ENCODE results near the gene PDPR. TPM values are rescaled to one million over a fixed set of nuclear protein-coding genes. Genes with fewer than 3 reads are reported as not detected.
"Not testable (repeated sequence)": the region's sequence is repeated elsewhere in the genome, so short reads cannot be mapped to it uniquely, and the experiment has no call there.

Gene PDPR
- total RNA-seq, 1 experiment from 2014 or later: 28.5 TPM

DNA sequence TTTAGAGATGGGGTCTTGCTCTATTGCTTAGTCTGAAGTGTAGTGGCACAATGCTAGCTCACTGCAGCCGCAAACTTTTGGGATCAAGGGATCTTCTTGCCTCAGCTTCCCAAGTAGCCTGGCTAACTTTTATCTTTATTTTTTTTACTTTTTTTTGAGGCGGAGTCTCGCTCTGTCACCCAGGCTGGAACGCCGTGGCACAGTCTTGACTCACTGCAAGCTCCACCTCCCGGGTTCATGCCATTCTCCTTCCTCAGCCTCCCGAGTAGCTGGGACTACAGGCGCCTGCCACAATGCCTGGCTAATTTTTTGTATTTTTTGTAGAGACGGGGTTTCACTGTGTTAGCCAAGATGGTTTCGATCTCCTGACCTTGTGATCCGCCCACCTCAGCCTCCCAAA, 12.1 kb downstream of the PDPR start:
- intact Hi-C loops (cut with micrococcal nuclease); BruUV-seq (replicated peaks); H4K20me1 ChIP-seq (ENCODE audit: insufficient read depth); H3K9me3 ChIP-seq (ENCODE audit: control insufficient read depth in 1 of 2, insufficient read depth in 1 of 2, low read depth in 1 of 2, low read length in 2 of 2); H2AFZ ChIP-seq (ENCODE audit: low read depth, low read length, poor library complexity, severe bottlenecking); ATAC-seq; H3K9me2 ChIP-seq (ENCODE audit: insufficient read depth); CTCF ChIA-PET; H3K4me2 ChIP-seq (ENCODE audit: low read length); POLR2A ChIA-PET; H3K4me3 ChIP-seq (replicated peaks in 1 of 2; ENCODE audit: low read depth in 1 of 2, low read length in 2 of 2); H3K79me2 ChIP-seq (ENCODE audit: insufficient read depth, low read length); H3K4me1 ChIP-seq (ENCODE audit: control insufficient read depth in 1 of 2, insufficient read depth in 2 of 2, low read length in 2 of 2); H3K27ac ChIP-seq (ENCODE audit: low read depth, low read length); DNase-seq (ENCODE audit: low read depth, low spot score); RAD21 ChIA-PET (ENCODE audit: low non-redundant PET in 1 of 2, low total read pairs in 2 of 2, uncharacterized antibody in 2 of 2, unreplicated experiment in 2 of 2); H3K27me3 ChIP-seq (ENCODE audit: insufficient read depth, low read length); H3K9ac ChIP-seq (ENCODE audit: low read length): not testable (repeated sequence)
- H3K36me3 ChIP-seq (ENCODE audit: control insufficient read depth in 1 of 2, insufficient read depth in 2 of 2, low read length in 2 of 2): peaks cover 7 to 14% of the 10 kb centered on the region in 2 experiments; a peak in 3 of 4 replicates

- H3K36me3 ChIP-seq (ENCODE audit: control insufficient read depth in 1 of 2, insufficient read depth in 2 of 2, low read length in 2 of 2): peaks cover 3 to 20% of the 10 kb centered on the region in 2 experiments; a peak in 3 of 4 replicates
- H3K4me3 ChIP-seq (replicated peaks in 1 of 2; ENCODE audit: low read depth in 1 of 2, low read length in 2 of 2); CTCF ChIA-PET; RAD21 ChIA-PET (ENCODE audit: low non-redundant PET in 1 of 2, low total read pairs in 2 of 2, uncharacterized antibody in 2 of 2, unreplicated experiment in 2 of 2); POLR2A ChIA-PET; H3K27ac ChIP-seq (ENCODE audit: low read depth, low read length); ATAC-seq; intact Hi-C loops (cut with micrococcal nuclease); H3K9ac ChIP-seq (ENCODE audit: low read length); DNase-seq (ENCODE audit: low read depth, low spot score); H3K4me2 ChIP-seq (ENCODE audit: low read length); H2AFZ ChIP-seq (ENCODE audit: low read depth, low read length, poor library complexity, severe bottlenecking); H3K27me3 ChIP-seq (ENCODE audit: insufficient read depth, low read length); H4K20me1 ChIP-seq (ENCODE audit: insufficient read depth); H3K9me3 ChIP-seq (ENCODE audit: control insufficient read depth in 1 of 2, insufficient read depth in 1 of 2, low read depth in 1 of 2, low read length in 2 of 2); H3K9me2 ChIP-seq (ENCODE audit: insufficient read depth); BruUV-seq (replicated peaks); H3K4me1 ChIP-seq (ENCODE audit: control insufficient read depth in 1 of 2, insufficient read depth in 2 of 2, low read length in 2 of 2); H3K79me2 ChIP-seq (ENCODE audit: insufficient read depth, low read length): not testable (repeated sequence)
Measured at GRCh38 chr16:70127706-70128105, 13.6 kb downstream of the PDPR start.

- H3K9me3 ChIP-seq (ENCODE audit: control insufficient read depth in 1 of 2, insufficient read depth in 1 of 2, low read depth in 1 of 2, low read length in 2 of 2); H4K20me1 ChIP-seq (ENCODE audit: insufficient read depth); ATAC-seq; H2AFZ ChIP-seq (ENCODE audit: low read depth, low read length, poor library complexity, severe bottlenecking); DNase-seq (ENCODE audit: low read depth, low spot score); H3K79me2 ChIP-seq (ENCODE audit: insufficient read depth, low read length); intact Hi-C loops (cut with micrococcal nuclease); BruUV-seq (replicated peaks); H3K27me3 ChIP-seq (ENCODE audit: insufficient read depth, low read length); CTCF ChIA-PET; RAD21 ChIA-PET (ENCODE audit: low non-redundant PET in 1 of 2, low total read pairs in 2 of 2, uncharacterized antibody in 2 of 2, unreplicated experiment in 2 of 2); H3K4me3 ChIP-seq (replicated peaks in 1 of 2; ENCODE audit: low read depth in 1 of 2, low read length in 2 of 2); H3K9ac ChIP-seq (ENCODE audit: low read length); H3K4me2 ChIP-seq (ENCODE audit: low read length); H3K9me2 ChIP-seq (ENCODE audit: insufficient read depth); H3K27ac ChIP-seq (ENCODE audit: low read depth, low read length); H3K4me1 ChIP-seq (ENCODE audit: control insufficient read depth in 1 of 2, insufficient read depth in 2 of 2, low read length in 2 of 2); POLR2A ChIA-PET: not testable (repeated sequence)
- H3K36me3 ChIP-seq (ENCODE audit: control insufficient read depth in 1 of 2, insufficient read depth in 2 of 2, low read length in 2 of 2): peaks cover 3 to 20% of the 10 kb centered on the region in 2 experiments; a peak in 3 of 4 replicates
Measured at GRCh38 chr16:70128844-70129243, 14.7 kb downstream of the PDPR start.

GRCh38 chr16:70135796-70136195, 21.7 kb downstream of the PDPR start:
- H3K9me3 ChIP-seq (ENCODE audit: control insufficient read depth in 1 of 2, insufficient read depth in 1 of 2, low read depth in 1 of 2, low read length in 2 of 2): not testable (repeated sequence)

GRCh38 chr16:70136595-70136994, 22.5 kb downstream of the PDPR start:
- H2AFZ ChIP-seq (ENCODE audit: low read depth, low read length, poor library complexity, severe bottlenecking); POLR2A ChIA-PET; H4K20me1 ChIP-seq (ENCODE audit: insufficient read depth); H3K9me3 ChIP-seq (ENCODE audit: control insufficient read depth in 1 of 2, insufficient read depth in 1 of 2, low read depth in 1 of 2, low read length in 2 of 2); H3K9ac ChIP-seq (ENCODE audit: low read length); H3K4me3 ChIP-seq (replicated peaks in 1 of 2; ENCODE audit: low read depth in 1 of 2, low read length in 2 of 2); CTCF ChIA-PET; H3K79me2 ChIP-seq (ENCODE audit: insufficient read depth, low read length); H3K4me1 ChIP-seq (ENCODE audit: control insufficient read depth in 1 of 2, insufficient read depth in 2 of 2, low read length in 2 of 2); BruUV-seq (replicated peaks); H3K27me3 ChIP-seq (ENCODE audit: insufficient read depth, low read length); intact Hi-C loops (cut with micrococcal nuclease); H3K27ac ChIP-seq (ENCODE audit: low read depth, low read length); DNase-seq (ENCODE audit: low read depth, low spot score); ATAC-seq; H3K4me2 ChIP-seq (ENCODE audit: low read length); RAD21 ChIA-PET (ENCODE audit: low non-redundant PET in 1 of 2, low total read pairs in 2 of 2, uncharacterized antibody in 2 of 2, unreplicated experiment in 2 of 2); H3K9me2 ChIP-seq (ENCODE audit: insufficient read depth): not testable (repeated sequence)
- peaks cover 4 to 16% of the 10 kb centered on the region in 2 experiments; a peak in 3 of 4 replicates for H3K36me3 ChIP-seq (ENCODE audit: control insufficient read depth in 1 of 2, insufficient read depth in 2 of 2, low read length in 2 of 2)

More at GRCh38 chr16:70135796-70136195, 21.7 kb downstream of the PDPR start:
- H3K36me3 ChIP-seq (ENCODE audit: control insufficient read depth in 1 of 2, insufficient read depth in 2 of 2, low read length in 2 of 2): peaks cover 7 to 15% of the 10 kb centered on the region in 2 experiments; a peak in 3 of 4 replicates
- H2AFZ ChIP-seq (ENCODE audit: low read depth, low read length, poor library complexity, severe bottlenecking); H3K79me2 ChIP-seq (ENCODE audit: insufficient read depth, low read length); H3K27me3 ChIP-seq (ENCODE audit: insufficient read depth, low read length); H3K9ac ChIP-seq (ENCODE audit: low read length); H3K4me1 ChIP-seq (ENCODE audit: control insufficient read depth in 1 of 2, insufficient read depth in 2 of 2, low read length in 2 of 2); RAD21 ChIA-PET (ENCODE audit: low non-redundant PET in 1 of 2, low total read pairs in 2 of 2, uncharacterized antibody in 2 of 2, unreplicated experiment in 2 of 2); CTCF ChIA-PET; ATAC-seq; POLR2A ChIA-PET; H4K20me1 ChIP-seq (ENCODE audit: insufficient read depth); intact Hi-C loops (cut with micrococcal nuclease); BruUV-seq (replicated peaks); H3K9me2 ChIP-seq (ENCODE audit: insufficient read depth); DNase-seq (ENCODE audit: low read depth, low spot score); H3K27ac ChIP-seq (ENCODE audit: low read depth, low read length); H3K4me2 ChIP-seq (ENCODE audit: low read length); H3K4me3 ChIP-seq (replicated peaks in 1 of 2; ENCODE audit: low read depth in 1 of 2, low read length in 2 of 2): not testable (repeated sequence)

Data from HCT116 (cell line).